Measurements from ENCODE around the gene MGAT4B.

Gene MGAT4B

DNA sequence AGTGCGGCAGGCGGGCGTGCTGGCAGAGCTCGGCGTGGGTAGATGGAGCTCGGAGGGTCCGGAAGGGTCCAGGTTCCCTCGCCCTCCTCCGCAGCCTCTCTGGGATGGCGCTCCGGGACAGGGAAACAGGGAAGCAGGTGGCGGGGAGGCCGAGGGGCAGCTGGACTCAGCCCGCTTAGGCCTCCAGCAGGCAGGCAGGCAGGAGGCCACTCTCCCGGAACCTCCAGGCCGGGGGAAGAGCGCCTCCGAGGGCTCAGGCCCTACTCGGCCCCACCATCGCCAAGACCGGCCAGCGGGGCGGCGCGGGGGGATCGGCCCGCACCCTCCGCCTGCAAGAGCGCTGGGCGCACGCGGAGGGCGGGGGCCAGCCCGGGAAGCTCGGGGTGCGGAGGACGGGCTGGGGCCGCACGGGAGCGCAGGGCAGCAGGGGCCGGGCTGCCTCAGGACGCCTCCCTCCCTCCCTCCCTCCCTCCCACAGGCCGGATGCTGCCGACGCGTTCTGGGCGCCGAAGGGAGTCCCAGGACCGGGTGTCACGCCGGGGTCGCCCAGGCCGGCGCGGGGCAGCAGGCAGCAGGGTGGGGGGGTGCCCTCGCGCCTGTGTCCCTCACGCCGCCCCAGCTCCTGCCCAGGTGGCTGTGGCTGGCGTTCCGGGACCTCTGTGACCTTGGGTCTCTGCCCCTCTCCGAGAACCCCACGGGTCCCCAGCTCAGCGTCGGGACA, 977 bp downstream of the MGAT4B start:
- FAIRE-seq, result no peak

DNA sequence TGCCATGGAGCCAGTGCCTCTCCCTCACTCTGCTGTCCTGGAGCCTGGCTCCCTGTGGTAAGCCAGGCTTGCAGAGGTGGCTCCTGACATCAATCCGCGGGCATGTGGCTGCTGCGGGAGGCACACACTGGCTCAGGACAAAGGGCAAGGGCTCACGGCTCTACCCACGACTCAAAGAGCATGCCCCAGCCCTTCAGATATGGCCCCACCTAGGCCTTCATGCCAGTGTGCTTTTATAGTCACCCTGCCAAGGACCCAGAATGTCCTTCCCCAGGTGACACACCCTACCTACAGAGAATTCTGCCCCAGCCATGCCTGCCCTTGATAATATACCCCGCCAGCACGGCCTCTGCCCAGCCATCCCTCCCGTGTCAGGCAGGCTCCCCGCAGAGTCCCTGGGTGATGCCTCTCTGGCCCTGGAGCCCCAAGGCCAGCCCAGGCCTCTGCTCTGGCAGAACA, 1.6 kb downstream of the MGAT4B start:
- FAIRE-seq, result no peak

DNA sequence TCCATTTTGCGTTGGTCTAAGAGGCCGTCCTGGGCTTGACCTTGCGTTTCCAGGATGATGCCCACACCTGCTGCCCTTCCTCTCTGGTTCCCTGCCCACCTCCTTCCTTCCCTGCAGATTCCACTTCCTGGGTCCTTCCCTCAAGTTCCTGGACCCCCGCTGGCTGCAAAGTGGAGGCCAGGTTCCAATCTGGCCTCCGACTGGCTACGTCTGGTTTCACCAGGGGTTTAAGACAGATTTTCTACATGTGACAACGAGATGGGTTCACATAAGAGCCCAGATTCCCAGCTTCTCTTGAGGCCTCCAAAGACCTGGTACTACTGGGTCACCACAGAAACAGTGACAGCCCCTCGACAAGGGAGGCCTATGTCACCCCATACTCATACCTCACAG, 2.1 kb downstream of the MGAT4B start:
- FAIRE-seq, result no peak

DNA sequence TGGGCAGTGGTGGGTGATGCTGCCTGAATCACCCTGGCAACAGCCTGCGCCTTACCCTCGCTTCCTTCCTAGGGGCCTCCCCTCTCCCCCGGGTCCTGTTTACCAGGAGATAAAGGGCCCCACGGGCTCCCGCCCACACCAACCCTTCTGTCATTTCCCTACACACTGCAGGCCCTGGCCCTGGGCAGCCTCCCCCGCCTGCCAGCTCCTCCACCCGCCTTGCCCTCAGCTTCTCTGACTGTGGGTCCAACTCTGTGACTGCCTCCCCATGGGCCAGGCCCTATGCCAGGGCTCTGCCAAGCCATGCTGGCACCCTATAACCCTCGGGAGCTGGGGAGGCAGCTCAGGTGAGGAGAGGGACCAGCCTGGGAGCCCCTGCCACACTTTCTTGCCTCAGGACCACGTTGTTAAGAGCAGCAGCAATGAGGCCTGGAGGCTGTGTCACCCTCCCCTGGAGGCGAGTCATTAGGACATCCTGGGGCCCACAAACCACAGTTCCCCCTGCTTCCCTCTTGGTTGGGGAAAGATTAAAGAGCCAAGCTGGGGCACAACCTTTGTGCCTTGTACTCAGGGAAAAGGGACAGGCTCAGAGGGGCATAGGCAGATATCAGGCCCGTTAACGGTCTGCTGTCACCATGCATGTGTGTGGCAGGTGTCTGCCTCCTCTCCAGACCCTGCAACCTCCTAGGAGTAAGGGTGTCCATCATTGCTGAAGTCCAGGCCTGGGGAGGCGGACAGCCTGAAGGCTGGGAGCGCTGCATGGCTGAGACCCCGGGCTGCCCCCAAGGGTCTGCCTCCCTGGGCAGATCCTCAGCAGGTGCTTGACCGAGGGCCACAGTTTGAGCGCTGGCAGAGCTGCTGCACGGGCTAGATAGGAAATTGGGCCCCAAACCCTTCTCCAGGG, 2.8 kb downstream of the MGAT4B start:
- no peak for FAIRE-seq

DNA sequence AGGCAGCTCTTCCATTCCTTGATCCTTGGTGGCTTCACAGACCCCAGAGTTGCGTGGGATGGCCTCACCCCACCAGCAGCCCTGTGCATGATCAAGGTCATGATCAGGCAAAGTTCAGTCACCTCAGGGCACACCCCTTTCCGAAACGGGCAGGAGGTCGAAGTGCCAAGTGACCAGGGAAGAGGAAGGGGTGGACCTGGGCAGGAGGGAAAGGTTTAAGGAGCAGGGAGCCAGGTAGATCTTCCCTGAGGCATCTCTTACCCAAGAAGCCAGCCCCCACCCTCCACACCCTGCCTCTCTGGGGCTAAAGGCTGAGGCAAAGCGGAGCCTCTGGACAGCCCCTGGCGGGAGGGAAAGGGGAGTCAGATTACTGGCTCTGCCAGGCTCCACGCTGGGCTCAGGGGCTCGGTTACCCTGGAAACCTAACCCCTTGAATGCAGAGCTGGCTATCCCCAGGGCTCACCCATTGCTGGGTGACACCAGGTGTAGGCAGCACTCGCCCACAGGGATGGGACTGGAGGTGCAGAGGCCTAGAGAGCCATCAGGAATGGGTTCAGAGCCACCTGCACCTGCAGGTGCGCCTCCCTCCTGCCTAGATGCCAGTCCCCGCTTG, 3.6 kb downstream of the MGAT4B start:
- FAIRE-seq, result no peak

DNA sequence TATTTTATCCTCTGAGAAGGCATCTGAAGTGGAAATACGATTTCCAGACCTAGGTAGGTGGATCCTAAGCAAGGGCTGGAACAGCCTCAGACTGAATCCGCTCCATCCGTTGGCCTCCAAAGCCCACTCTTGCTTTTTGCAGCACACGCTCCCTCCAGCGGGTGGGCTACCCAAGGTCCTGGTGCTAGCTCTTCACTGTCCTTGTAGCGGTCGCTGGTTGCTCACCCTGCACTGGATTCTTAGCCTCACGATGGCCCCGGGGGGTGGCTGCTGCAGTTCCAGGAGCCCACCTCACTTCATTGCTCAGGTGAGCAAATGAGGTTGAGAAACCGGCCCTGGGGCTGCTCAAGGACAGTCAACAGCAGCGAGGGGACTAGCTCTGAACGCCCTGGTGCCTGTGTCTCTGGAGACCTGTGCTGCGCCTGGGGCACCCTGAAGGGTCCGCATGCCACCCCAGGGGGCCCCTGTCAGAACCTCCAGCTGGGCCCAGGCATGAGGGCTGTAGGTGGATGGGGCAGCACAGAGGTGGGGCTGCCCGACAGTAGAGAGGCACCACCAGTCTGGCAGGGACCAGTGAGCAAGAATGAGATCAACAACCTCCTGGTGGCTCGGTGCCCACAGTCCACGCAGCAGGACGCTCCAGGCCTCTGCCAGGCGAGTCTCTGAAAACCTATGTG, 4.3 kb downstream of the MGAT4B start:
- FAIRE-seq, result no peak

DNA sequence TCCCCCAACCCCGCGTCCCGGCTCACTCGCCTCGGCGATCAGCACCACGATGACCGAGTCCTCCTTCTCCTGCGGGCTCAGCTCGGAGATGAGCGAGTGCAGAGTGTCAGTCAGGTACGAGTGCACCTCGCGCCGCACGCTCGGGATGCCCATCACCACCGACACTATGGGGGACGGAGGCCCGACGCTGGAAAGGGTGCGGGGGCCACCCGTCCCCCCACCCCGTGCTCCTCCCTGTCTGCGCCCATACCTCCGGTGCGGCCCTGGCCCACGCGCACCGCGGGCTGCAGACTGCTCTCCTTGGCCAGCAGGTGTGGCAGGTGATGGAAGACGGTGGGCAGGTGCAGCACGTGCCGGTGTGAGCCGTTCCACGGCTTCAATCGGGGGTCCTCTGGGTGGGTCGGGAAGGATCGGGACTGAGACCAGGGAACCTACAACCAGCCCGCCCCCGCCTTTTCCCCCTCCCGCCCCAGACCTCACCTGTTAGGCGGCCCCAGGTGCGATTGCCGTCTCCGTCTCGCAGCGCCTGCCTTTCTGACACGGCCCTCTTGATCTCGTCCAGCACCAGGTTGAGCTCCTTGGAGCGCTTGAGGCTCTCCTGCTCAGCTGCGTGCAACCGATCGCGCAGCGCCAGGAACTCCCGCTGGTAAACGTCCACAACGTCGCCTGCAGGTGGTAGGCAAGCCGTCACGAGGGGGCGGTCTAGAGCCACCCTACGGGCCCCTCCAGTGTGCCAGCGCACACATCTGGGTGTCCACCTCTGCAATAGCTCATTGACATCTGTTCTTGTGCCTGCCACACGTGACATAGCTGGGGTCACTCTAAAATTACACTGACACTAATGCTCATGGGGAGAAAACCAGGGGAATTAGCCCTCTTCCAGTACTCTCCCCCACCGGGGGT, 5.1 kb downstream of the MGAT4B start:
- FAIRE-seq, result no peak

DNA sequence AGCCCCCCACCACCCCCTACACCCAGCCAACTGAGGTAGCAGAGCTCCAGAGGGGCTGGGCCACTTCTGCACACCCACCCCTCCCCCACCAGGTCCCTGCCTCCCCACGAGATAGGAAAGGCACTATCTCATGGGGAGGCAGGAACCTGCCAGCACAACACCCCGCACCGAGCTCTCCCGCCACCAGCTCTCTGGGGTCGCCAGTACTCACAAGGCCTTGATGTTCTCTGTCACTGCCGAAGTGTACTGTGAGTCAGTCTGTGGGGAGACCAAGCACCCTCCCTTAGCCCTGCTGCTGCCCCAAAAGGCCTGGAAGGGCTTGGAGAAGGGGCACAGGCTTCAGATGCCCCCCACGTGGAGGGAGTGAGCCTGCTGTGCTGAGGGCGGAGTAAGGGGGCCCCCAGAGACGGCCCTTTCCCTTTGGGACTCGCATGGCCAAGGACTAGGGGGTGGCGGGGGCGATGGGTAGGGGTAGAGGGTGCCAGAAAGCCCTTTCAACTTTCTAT, 5.9 kb downstream of the MGAT4B start:
- FAIRE-seq, result no peak

DNA sequence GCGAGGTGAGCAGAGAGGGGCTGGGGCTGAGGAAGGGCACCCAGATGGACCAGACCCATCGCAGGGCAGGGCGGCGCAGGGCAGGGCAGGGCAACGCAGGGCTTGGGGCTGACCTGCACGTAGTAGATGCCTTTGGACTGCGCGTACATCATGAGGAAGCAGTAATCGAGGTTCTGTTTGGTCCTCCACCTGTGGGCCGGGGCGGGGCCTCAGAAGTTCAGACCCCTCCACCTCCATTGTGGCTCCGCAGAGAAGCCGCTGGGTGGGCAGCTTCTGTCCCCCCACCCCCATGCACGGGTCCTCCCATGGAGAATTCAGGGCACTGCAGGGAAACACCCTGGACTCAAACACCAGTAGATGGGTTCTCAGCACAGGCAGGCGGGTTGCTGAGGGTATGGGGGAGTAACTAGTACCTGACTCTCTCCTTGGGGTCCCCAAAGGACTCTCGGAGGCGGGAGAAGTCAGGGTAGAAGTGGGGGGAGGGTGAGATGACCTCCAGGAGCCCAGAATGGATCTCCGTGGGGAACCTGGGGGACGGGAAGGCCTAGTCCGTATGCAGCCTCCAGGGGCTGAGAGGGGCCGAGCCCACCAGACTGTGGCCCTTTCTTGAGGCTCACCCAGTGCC, 6.5 kb downstream of the MGAT4B start:
- no peak for FAIRE-seq

DNA sequence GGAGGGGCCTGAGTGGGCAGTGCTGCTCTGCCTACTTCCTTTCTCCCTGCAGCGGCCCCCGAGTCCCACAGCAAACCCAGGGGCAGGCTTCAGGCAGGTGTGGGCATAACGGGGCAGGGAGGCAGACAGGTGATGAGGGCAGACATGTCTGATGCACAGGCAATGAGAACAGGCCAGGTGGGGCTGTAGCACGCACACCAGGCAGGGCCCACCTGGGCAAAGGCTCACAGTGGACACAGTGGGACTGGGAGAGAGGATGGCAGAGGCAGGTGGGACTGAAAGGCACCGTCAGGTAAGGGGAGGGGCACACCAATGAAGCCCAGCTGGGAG, 7.1 kb downstream of the MGAT4B start:
- FAIRE-seq, result no peak

DNA sequence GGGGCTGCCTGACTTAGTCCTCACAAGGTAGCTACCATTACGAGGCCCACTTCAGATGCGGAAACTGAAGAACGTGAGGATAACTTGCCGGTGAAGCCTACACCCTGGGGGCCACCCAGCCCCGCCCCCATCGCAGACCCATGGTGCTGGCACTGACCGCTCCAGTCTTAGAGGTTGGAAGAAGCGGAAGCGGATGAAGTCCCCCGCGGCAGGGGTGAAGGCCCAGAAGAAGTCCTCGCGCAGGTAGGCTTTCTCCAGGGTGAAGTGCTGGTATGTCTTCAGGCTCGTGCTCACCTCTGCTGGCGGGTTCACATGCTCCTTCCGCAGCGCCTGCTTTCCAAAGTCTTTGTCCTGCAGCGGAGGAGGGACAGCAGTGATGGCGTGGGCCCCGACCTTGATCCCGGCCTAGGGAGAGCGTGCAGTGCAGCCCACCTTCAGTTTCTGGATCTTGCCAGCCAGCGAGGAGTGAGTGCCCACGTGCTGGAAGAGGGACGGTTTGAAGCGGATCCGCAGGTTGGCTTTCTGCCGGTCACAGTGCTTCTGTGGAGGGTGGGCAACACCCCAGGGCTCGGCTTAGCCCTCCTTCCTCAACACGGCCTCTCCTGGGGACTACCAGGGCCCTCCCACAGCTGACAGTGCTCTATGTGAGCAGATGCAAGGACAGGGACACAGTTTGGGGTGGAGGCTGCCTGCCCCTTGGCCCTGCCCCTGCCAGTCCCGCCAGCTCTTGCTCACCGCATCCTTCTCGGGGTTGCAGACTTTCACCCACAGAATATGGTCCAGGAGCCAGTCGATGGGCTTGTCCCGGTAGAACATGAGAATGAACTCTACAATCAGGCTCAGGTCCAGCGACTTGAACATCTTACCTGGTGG, 7.7 kb downstream of the MGAT4B start:
- FAIRE-seq, result no peak

DNA sequence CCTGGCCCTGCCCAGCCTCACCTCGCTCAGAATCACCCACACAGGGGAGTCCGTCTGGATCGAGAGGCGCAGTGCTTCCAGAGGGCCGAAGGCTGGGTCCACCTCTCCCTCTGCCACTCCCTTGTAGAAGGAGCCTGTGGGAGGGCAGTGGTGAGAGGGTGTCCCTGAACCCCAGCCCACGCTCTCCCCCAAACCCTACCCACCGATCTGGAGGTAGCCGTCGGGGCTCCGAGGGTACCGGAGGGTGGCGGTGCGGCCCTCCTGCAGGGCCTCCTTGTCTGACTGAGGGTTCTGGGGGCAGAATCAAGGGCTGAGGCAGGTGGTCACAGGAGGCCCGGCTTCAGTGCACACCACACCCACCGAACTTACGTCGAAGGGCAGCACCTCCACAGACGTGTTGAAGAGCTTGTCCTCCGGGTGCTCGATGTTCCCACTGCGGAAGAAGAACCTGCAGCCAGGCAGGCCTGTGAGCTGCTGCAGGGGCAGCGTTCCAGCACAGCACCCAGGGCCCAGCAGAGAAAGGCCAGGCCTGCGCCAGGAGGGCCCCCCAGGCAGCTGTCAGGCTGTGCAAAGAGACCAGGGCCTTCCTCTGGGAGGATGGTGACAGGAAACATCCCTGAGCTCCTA, 8.4 kb downstream of the MGAT4B start:
- FAIRE-seq, result no peak

DNA sequence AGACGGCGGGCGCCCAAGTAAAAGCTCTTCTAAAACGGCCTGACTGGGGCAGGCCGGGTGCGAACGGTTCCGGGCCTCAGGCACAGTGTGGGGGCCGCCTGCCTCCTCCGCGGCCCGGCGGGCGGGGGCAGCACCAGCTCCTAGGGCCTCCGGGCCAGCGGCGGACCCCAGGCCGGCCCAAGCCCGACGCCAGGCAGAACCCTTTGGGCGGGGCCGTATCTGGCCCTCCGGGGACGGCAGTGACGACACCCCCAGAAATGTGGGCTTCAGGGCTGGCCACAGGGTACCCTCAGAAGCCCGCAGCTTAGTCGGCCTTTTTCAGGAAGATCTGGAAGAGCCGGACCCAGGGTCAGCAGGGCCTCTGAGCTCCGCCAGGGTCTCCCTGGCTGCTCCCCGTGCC, 8.9 kb downstream of the MGAT4B start:
- no peak for FAIRE-seq

DNA sequence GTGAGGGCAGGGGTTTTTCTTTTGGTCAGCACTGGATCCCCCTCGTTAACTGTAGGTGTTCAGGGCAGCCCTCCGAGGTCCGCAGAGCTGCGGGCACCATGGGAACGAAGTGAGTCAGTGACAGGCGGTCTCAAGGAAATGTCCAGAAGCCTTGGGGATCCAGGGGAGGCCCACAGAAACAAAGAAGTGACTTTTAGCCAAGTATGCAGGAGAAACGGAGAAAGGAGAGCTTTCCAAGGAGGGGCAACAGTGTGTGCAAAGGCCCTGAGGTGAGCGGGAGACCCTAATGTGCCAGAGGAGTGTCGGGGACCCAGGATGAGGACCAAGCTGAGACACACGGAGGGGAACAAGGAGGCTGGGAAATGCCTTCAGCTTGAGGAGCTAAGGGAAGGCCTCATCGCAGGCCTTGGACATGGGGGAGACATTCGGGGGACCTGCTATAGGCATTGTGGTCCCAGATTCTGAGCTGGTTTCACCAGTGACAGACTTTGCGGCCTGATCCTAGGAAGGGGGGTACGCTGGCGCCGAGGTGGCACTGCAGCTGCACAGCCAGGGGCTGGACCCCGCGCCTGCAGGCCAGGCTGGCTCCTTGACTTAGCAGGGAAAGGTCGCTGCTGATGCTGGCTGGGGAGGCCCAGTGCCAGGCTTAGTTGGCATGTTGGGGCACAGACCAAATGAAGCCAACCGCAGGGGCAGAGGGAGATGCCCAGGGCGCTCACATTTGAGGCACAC, 9.6 kb downstream of the MGAT4B start:
- no peak for FAIRE-seq

DNA sequence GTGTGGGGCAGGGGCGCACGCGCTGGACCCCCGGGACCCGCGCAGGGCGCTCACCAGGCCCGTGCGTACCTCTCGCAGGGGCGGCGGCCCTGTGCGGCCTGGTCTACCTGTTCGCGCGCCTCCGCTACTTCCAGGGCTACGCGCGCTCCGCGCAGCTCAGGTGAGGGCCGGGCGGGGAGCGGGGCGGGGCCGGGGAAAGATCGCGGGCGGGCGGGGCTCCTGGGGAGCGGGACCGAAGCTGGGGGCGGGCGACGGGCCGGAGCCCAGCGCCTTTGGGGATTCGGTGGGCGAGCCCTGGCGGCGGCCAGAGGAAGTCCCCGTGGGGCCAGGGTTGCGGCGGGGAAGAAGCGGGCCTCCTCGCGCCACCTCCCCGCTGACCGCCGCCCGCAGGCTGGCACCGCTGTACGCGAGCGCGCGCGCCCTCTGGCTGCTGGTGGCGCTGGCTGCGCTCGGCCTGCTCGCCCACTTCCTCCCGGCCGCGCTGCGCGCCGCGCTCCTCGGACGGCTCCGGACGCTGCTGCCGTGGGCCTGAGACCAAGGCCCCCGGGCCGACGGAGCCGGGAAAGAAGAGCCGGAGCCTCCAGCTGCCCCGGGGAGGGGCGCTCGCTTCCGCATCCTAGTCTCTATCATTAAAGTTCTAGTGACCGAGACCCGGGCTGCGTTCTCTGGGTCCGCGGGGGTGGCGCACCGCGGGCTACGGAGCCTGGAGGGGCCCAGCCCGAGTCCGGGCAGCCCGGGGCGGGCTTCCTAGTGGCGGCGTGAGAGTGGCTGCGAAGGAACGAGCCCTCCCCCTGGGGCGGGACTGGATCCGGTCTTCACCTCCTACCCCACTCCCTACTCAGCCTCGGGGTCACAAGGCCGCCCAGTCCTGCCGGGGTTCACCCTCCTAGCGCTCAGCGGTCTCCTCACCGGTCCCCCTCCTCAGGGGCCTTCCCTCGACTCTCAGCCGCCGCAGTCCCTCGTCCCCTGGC, 10.5 kb downstream of the MGAT4B start:
- no peak for FAIRE-seq

DNA sequence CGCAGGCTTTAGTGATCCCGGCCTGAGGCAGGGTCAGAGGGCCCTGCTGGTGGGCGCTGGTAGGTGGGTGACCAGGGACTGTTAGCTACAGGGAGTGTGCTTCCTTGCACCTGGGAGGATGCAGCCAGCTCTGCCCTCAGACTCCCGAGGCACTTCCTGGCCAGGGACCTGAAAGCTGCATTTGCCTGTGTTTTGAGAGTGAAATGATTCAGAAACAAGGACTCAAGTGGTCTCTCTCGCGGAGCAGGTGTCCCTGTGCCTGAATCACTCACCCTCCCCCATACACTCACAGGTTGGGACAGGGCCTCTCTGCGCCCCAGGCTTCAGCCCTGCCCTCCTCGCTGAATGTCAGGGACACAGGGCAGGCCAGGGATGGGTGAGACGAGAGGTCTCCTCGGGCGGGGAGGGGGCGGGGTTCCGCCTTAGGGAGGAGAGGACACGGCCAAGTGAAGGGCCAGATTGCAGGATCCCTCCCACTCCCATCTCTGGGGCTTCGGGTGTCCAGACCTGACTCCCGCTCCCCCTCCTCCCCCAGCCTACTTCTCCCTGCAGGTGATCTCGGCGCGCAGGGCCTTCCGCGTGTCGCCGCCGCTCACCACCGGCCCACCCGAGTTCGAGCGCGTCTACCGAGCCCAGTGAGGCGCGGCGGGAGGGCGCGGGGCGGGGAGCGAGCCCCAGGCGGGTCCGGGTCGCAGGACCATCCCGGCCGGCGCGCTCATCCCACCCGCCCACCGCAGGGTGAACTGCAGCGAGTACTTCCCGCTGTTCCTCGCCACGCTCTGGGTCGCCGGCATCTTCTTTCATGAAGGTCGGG, 11.4 kb downstream of the MGAT4B start:
- FAIRE-seq, result no peak

DNA sequence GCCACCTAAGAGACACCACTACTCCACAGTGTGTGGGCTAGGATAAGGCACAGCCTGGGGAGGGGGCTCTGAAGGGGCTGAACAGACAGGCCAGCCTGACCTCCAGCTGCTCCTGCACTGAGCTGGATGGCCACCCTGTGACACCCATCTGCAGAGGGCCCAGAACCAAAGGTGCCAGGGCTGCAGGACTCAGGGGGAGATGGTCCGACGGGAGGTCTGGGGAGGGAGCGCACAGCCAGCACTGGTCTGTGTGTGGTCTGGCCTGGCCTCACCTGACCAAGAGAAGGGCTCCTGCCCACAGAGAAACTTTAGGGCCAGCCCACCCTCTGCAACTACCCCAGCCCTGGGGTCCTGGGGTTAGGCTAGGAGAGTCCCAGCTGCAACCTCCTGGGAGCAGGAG, 12.1 kb downstream of the MGAT4B start:
- FAIRE-seq, result no peak

Measured in TTC549 (cell line).